Activated CD8-positive, alpha-beta memory T cell treated with anti-CD3 and anti-CD28 coated beads for 24 hours (primary cell): ENCODE data around the gene YWHAB.

Experiments used
- DNase-seq: peaks from one replicate; pipeline ENCODE4 v3.0.0-alpha.2; 2020

YWHAB gene

GRCh38 chr20:44916586-44916985 lies 31.1 kb downstream of the YWHAB start:
- peak; percentile 30 for DNase-seq

DNA sequence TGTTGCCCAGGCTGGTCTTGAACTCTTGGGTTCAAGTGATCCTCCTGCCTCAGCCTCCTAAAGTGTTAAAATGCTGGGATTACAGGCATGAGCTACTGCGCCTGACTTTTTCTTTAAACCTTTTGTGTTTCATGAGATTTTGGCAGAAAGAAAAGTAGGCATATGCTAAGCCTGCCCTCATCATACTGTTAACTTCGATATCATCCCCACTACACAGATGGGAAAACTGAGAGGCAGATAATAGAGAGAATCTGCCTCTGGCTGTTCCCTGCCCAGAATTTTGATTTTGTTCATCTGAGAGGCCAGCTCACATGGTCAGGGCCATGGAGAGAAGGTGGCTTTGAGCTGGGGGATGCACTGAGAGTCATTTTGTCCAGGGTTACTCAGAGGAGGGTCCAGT lies 31.9 kb downstream of the YWHAB start:
- peak; percentile 28 for DNase-seq

- DNase-seq: peak; percentile 26
Measured at GRCh38 chr20:44918342-44918741, 32.8 kb downstream of the YWHAB start.

GRCh38 chr20:44918761-44919160 lies 33.3 kb downstream of the YWHAB start:
- DNase-seq: peak; percentile 52

DNA sequence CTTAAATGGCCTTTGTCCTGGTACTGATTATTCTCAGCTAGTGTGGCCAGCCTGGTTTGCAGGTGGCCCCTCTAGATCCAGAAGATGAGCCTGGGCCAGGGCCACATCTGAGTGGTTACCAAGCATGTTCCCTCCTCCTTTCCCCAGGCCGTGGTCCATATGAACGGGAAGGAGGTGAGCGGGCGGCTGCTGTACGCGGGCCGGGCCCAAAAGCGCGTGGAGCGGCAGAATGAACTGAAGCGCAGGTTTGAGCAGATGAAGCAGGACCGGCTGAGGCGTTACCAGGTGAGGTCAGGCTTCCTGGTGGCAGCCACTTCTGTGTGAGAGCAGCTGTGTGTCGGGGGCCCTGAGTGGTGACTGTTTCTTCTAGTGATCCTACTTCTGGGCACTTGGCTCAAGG lies 35.9 kb downstream of the YWHAB start:
- peak; percentile 38 for DNase-seq

GRCh38 chr20:44924541-44924940 lies 39.0 kb downstream of the YWHAB start:
- DNase-seq: peak; percentile 9

GRCh38 chr20:44928595-44928994 lies 43.1 kb downstream of the YWHAB start:
- no peak for DNase-seq

GRCh38 chr20:44930517-44931168 lies 45.1 kb downstream of the YWHAB start:
- no peak for DNase-seq

DNA sequence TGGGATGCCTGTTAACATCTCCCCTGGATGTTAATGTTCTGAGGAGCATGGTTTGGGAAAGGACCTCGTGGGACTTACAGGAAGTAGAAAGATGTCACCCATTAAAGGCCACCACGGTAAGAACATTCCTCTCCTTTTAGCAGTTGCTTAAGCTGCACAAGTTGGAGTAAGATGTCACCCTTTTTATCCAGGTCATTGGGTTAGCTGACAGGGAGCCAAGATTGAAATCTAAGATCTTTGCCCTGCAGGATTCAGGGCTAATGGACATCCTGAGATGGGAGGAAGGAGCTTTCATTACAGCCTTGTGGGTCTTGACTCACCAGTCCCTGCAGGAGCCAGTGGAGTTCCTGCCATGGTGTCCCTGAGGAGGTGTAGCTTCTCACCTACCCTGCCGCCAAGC lies 46.4 kb downstream of the YWHAB start:
- DNase-seq: no peak

GRCh38 chr20:44932916-44933315 lies 47.4 kb downstream of the YWHAB start:
- no peak for DNase-seq

- DNase-seq: no peak
Measured at GRCh38 chr20:44936510-44936909, 51.0 kb downstream of the YWHAB start.

DNA sequence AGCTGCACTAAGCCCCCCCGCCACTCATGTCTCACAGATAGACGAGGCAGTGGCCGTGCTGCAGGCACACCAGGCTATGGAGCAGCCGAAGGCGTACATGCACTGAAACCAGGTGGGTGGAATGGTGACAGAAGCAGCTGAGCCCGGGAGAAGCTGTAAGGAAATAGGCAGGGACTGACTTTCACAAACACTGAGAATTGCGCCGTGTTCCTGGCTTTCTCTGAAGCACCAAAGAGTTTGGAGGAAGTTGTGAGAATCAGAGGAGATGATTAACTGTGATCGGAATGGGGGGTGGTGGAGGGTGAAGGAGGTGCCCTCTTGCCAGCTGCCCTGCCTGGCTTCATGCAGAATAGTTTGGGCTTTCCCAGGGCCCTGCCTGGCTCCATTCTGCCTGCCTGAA lies 53.1 kb downstream of the YWHAB start:
- no peak for DNase-seq

DNA sequence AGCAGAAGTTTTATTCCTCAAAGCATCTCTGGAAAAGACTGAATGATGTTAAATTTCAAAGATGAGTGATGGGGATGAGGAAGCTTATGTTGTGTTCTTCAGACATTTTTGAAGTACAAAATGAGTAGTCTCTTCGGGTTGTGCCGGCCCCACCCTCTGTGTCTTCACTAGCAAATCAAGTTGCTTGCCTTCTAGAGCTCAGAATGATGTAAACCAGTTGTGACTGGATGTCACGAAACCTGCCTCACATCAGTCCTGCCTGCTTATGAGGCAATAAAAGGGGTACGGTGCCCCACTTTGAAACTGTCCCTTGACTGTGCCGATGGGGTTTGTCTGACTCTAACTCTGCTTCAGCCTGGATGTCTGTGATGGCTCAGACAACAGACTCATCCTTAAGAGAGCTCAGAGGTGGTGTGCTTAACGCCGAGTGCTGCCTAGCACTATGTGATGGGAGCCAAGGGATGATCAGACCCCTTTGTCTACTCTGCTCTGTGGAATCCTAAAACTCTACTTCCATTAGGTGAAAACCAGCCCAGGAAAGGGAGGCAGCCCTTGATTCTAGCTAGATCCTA lies 55.7 kb downstream of the YWHAB start:
- DNase-seq: no peak

- no peak for DNase-seq
Measured at GRCh38 chr20:44942264-44942973, 56.9 kb downstream of the YWHAB start.

DNA sequence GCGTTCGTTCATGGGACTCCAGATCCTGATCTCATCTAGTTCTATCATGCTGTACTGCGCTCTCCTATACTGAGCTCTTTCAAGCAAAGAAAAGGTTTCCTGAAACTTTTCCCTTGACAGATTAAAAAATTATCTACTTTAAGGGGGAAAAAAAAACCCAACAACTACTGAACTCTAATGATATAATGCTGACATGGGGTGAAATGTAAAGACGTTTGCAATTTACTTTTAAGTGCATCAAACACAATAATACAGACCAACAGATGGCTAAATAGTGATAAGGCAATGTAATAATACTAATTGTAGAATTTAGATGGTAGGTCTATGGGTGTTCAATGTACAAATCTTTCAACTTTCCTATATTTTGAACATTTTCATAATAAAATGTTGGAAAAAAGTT lies 58.3 kb downstream of the YWHAB start:
- DNase-seq: no peak

DNA sequence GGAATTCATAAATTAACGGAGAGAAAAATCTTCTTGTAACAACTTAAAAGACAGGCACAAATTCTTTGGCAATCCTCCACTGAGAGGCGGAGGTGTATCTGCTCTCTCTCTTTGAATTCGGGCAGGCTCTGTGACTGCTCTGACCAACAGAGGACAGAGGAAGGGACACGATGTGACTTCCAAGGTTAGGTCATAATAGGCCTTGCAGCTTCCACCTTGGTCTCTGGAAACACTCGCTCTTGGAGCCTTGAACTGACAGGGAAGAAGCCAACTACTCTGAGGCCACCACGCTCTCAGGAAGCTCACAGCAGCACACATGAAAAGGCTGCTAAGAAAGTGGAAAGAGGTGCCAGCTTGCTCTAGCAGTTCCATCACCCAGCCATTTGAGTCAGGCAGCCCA lies 59.8 kb downstream of the YWHAB start:
- no peak for DNase-seq

DNA sequence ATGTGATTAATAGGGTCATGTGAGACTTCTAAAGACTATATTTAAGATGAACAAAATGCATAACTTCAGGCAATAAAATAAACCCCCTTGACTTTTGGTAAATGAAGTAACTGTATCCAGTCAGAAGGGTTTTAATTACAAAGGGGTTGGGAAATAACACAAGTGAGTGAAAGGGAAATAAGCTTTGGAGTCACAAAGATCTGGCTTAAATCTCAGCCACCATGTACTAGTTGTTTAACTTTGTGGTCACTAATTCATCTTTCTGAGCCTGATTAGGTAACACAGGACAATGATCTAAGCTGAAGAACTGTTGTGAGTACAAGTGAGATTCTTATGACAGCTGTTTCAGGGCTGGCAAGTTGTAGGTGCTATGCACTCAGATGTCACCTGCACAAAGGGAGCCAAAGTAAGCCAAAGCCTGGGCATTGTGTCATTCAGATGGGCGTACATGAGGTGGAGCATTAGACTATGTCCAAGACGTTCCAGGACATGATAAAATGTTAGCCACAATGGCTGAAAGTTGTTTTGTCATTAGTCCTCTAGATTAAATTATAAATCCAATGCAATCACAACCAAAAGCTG lies 60.9 kb downstream of the YWHAB start:
- DNase-seq: no peak

DNA sequence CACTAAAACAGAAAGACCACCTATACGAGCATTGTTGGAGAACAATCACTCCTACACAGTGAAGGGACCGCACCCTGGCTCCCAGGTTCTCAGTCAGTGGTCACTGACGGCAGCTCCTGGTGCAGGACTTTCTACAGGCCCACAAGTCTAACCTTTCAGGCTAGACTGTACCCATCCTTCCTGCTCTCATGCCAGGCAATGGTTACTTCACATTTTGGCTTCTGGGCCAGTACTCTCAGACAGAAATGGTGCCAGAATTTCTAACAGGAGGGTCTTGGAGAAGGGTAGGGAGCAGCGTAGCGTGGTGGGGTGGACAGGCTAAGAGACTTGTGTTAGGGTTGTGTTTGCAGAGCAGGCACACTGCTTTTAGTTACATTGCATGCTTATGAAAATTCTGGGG lies 62.6 kb downstream of the YWHAB start:
- no peak for DNase-seq

GRCh38 chr20:44948513-44948912 lies 63.0 kb downstream of the YWHAB start:
- DNase-seq: no peak

DNA sequence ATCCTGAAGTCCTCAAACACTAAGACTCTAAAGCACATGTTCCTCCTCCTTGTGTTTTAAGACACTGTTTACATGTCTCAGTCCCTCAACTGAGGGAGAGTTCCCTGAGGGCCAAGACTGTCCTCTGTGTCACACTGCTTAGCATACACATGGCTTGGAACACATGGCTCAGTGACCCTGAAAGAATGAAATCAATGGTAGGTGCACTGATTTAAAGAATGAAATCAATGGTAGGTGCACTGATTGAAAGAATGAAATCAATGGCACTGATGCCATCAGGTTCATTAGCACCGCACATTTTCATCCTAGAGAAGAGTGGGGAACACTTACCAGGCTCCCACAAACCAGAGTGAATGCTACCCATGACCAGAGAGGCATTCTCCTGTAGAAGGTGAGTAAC lies 64.9 kb downstream of the YWHAB start:
- no peak for DNase-seq

GRCh38 chr20:44952731-44953130 lies 67.2 kb downstream of the YWHAB start:
- no peak for DNase-seq

GRCh38 chr20:44954211-44954610 lies 68.7 kb downstream of the YWHAB start:
- no peak for DNase-seq

DNA sequence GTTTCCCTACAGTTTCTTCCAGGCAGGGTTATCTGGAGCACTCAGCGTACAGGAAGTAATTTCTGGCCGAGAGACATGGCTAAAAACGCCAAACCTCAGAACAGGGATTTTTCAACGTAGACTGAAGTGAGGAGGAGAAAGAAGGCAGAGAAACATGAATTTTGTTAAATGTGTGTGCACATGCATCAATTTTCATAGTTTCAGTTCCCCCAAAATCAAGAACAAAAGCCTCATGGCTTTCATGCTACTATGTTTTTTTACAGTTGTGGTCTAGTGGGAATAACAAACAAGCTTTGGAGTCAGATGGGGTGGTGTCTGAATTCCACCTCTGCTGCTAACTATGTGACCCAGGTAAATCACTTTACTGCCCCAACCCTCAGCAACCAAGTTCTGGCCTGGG lies 69.8 kb downstream of the YWHAB start:
- DNase-seq: no peak

GRCh38 chr20:44956410-44956809 lies 70.9 kb downstream of the YWHAB start:
- no peak for DNase-seq
